ENCODE measurements around the gene TBATA. TPM values are rescaled to one million over a fixed set of nuclear protein-coding genes. Genes with fewer than 3 reads are reported as not detected.

TBATA gene
- total RNA-seq, 3 donors from 2014 or later: not detected

DNA sequence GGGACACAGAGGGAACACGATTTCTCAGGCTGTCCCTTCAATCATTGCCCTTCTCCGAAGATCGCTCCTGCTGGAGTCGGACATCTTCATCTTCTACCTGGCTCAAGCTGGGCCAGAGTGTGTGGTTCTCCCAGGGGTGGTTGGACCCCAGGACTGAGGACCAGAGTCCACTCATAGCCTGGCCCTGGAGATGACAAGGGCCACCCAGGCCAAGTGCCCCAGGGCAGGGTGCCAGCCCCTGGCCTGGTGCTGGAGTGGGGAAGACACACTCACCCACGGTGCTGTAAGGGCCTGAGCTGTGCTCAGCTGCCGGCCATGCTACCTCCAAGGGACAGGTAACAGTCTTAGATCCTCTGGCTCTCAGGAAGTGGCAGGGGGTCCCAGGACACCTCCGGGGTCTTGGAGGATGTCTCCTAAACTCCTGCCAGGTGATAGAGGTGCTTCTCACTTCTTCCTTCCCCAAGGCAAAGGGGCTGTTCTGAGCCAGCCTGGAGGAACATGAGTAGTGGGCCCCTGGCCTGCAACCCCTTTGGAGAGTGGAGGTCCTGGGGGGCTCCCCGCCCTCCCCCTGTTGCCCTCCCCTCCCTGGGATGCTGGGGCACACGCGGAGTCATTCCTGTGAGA, 23.3 kb downstream of the TBATA start:
- intact Hi-C loops (cut with DNase I; ENCODE audit: low total_unique reads): no loop called here
- H3K27me3 ChIP-seq: no peaks in the 10 kb centered on the region
- H3K4me3 ChIP-seq: no peak overlapping the region
- TF ChIP-seq, protein P1, sequence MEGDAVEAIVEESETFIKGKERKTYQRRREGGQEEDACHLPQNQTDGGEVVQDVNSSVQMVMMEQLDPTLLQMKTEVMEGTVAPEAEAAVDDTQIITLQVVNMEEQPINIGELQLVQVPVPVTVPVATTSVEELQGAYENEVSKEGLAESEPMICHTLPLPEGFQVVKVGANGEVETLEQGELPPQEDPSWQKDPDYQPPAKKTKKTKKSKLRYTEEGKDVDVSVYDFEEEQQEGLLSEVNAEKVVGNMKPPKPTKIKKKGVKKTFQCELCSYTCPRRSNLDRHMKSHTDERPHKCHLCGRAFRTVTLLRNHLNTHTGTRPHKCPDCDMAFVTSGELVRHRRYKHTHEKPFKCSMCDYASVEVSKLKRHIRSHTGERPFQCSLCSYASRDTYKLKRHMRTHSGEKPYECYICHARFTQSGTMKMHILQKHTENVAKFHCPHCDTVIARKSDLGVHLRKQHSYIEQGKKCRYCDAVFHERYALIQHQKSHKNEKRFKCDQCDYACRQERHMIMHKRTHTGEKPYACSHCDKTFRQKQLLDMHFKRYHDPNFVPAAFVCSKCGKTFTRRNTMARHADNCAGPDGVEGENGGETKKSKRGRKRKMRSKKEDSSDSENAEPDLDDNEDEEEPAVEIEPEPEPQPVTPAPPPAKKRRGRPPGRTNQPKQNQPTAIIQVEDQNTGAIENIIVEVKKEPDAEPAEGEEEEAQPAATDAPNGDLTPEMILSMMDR (IDR thresholded peaks at IDR 0.05): no peak
- TF ChIP-seq POLR2AphosphoS5 (IDR thresholded peaks at IDR 0.05) (no peak), POLR2A (IDR thresholded peaks at IDR 0.05) (no peak)
- no peak overlapping the region for H3K27ac ChIP-seq
- H3K9me3 ChIP-seq: peaks cover 0 to 10% of the 10 kb centered on the region in 2 donors
- H3K4me1 ChIP-seq: no peaks in the 10 kb centered on the region
- no peak for DNase-seq (ENCODE audit: low spot score in 2 of 2)
- no peaks in the 10 kb centered on the region for H3K36me3 ChIP-seq

DNA sequence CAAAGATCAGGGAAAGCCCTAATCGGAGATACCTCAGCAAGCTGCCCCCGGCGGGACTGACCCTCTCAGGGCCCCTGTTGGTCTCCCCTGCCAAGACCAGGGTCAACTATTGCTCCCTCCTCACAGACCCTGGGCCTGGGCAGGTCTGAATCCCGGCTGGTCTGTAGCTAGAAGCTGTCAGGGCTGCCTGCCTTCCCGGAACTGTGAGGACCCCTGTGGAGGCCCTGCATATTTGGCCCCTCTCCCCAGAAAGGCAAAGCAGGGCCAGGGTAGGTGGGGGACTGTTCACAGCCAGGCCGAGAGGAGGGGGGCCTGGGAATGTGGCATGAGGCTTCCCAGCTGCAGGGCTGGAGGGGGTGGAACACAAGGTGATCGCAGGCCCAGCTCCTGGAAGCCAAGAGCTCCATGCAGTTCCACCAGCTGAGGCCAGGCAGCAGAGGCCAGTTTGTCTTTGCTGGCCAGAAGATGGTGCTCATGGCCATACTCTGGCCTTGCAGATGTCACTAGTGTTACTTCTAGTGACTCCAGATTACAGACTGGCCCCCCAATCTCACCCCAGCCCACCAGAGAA, 24.1 kb downstream of the TBATA start:
- no peaks in the 10 kb centered on the region for H3K36me3 ChIP-seq
- no peak for DNase-seq (ENCODE audit: low spot score in 2 of 2)
- H3K4me1 ChIP-seq: no peaks in the 10 kb centered on the region
- H3K27ac ChIP-seq: no peak overlapping the region
- H3K9me3 ChIP-seq: peaks cover 0 to 7% of the 10 kb centered on the region in 2 donors
- TF ChIP-seq, protein P1 (IDR thresholded peaks at IDR 0.05): no peak
- TF ChIP-seq POLR2A (IDR thresholded peaks at IDR 0.05): no peak
- no peak for TF ChIP-seq POLR2AphosphoS5 (IDR thresholded peaks at IDR 0.05)
- no peaks in the 10 kb centered on the region for H3K27me3 ChIP-seq
- H3K4me3 ChIP-seq: no peak overlapping the region
- intact Hi-C loops (cut with DNase I; ENCODE audit: low total_unique reads): no loop called here

DNA sequence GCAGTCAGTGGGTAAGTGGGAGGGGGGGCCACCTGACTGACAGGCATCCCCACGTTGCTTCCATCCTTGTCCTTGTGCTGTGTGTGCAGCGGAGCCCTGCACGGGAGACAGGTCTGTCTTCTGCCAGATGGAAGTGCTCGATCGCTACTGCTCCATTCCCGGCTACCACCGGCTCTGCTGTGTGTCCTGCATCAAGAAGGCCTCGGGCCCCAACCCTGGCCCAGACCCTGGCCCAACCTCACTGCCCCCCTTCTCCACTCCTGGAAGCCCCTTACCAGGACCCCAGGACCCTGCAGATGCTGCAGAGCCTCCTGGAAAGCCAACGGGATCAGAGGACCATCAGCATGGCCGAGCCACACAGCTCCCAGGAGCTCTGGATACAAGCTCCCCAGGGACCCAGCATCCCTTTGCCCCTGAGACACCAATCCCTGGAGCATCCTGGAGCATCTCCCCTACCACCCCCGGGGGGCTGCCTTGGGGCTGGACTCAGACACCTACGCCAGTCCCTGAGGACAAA, 24.8 kb downstream of the TBATA start:
- no peak for DNase-seq (ENCODE audit: low spot score in 2 of 2)
- Histone ChIP-seq H3K9me3 (no peaks in the 10 kb centered on the region), H3K4me3 (no peak overlapping the region), H3K27me3 (no peaks in the 10 kb centered on the region), H3K36me3 (no peaks in the 10 kb centered on the region), H3K27ac (no peak overlapping the region), H3K4me1 (no peaks in the 10 kb centered on the region)
- TF ChIP-seq, protein P1 (IDR thresholded peaks at IDR 0.05): no peak
- TF ChIP-seq POLR2A (IDR thresholded peaks at IDR 0.05): no peak
- no peak for TF ChIP-seq POLR2AphosphoS5 (IDR thresholded peaks at IDR 0.05)
- intact Hi-C loops (cut with DNase I; ENCODE audit: low total_unique reads): no loop called here

DNA sequence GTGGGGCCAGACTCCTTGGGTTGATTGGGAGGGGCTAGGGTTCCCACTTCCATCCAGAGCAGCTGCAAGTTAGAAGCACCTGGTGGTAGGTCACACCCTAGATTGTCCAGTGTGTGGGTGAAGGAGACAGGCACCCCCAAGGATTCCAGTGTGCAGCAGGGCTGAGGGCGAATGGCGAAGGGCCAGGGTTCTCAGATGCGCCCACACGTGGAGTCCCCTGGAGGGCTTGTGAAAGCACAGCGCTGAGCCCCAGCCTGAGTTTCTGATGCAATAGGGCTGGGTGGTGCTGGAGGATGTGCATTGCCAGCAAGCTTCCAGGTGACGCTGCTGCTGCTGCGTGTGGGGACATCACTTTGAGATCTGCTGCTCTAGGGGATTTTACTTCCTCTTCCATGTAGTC, 25.4 kb downstream of the TBATA start:
- no peak overlapping the region for H3K27ac ChIP-seq
- no peaks in the 10 kb centered on the region for H3K9me3 ChIP-seq
- no peaks in the 10 kb centered on the region for H3K27me3 ChIP-seq
- DNase-seq (ENCODE audit: low spot score in 2 of 2): no peak
- no peaks in the 10 kb centered on the region for H3K36me3 ChIP-seq
- TF ChIP-seq POLR2AphosphoS5 (IDR thresholded peaks at IDR 0.05): no peak
- no peak for TF ChIP-seq POLR2A (IDR thresholded peaks at IDR 0.05)
- TF ChIP-seq, protein P1 (IDR thresholded peaks at IDR 0.05): no peak
- no peaks in the 10 kb centered on the region for H3K4me1 ChIP-seq
- no peak overlapping the region for H3K4me3 ChIP-seq
- intact Hi-C loops (cut with DNase I; ENCODE audit: low total_unique reads): loop anchor here (10.0 kb wide), 1 partner anchor 205 kb away; no protein-coding TSS in a partner anchor
